Thoracic aorta (tissue), 2 donors: Measurements from ENCODE around the gene GIPC2. TPM values are rescaled to one million over a fixed set of nuclear protein-coding genes. Genes with fewer than 3 reads are reported as not detected.

Experiments
- ATAC-seq: fragments of 150-250 bp; one replicate; pipeline ENCODE4 v1.8.0; 2017; ENCODE audit warnings: low read depth; ENCODE audit not compliant: insufficient number of reproducible peaks, low FRiP score
- DNase-seq: peaks from one replicate; pipeline ENCODE4 v3.0.0-alpha.2; 2020; ENCODE audit warnings: low spot score
- H3K27ac ChIP-seq, 2 donors: fragments of 200-600 bp; sonication (generic); 1 replicate in 1 of 2; 2 replicates in 1 of 2; pipeline ENCODE4 v1.5.1; 2016; ENCODE audit warnings: mild to moderate bottlenecking in 2 of 2, moderate library complexity in 2 of 2
- H3K27me3 ChIP-seq: fragments of 200-600 bp; sonication (generic); replicated peaks from 2 replicates; pipeline ENCODE4 v1.6.0; 2016; ENCODE audit warnings: mild to moderate bottlenecking; ENCODE audit not compliant: insufficient read depth
- H3K36me3 ChIP-seq: fragments of 200-600 bp; sonication (generic); one replicate; pipeline ENCODE4 v1.5.1; 2016
- H3K4me1 ChIP-seq, 2 donors: fragments of 200-600 bp; sonication (generic); 1 replicate in 1 of 2; 2 replicates in 1 of 2; pipeline versions ENCODE4 v1.5.1 to v1.6.0; 2016; ENCODE audit warnings: low read depth in 2 of 2, mild to moderate bottlenecking in 1 of 2; ENCODE audit not compliant: control insufficient read depth in 1 of 2
- H3K4me3 ChIP-seq: fragments of 200-600 bp; sonication (generic); 2 replicates; pipeline ENCODE4 v1.5.1; 2016; ENCODE audit warnings: mild to moderate bottlenecking
- H3K9me3 ChIP-seq: fragments of 200-600 bp; sonication (generic); 2 replicates; pipeline ENCODE4 v1.5.1; 2016
- CTCF ChIP-seq: fragments of 200-600 bp; sonication (generic); IDR thresholded peaks from one replicate; pipeline ENCODE4 v1.5.1; 2019; ENCODE audit warnings: antibody characterized with exemption
- total RNA-seq, 2 donors: library from RNA; depleted of rRNA; stranded (reverse); fragments of >200 nt; gene quantifications; one replicate each; pipeline versions ENCODE4 v1.1.0 to v1.2.3, GENCODE V29; 2016

GIPC2 gene
- total RNA-seq, 2 donors from 2014 or later, result 1.6 to 3.2 TPM

- no peak for ATAC-seq
- no peak for TF ChIP-seq CTCF
- Histone ChIP-seq H3K9me3 (no peaks in the 10 kb centered on the region), H3K36me3 (no peaks in the 10 kb centered on the region), H3K4me3 (no peak overlapping the region), H3K27ac (no peak overlapping the region), H3K4me1 (peaks cover 12 to 18% of the 10 kb centered on the region in 2 donors), H3K27me3 (no peaks in the 10 kb centered on the region)
- DNase-seq, result no peak
These were observed 26.4 kb downstream of the GIPC2 start for GRCh38 chr1:78072216-78072615.

- H3K9me3 ChIP-seq, result no peaks in the 10 kb centered on the region
- ATAC-seq, result no peak
- no peak for DNase-seq
- H3K4me1 ChIP-seq, result peaks cover 12 to 21% of the 10 kb centered on the region in 2 donors
- H3K27ac ChIP-seq, result no peak overlapping the region
- no peaks in the 10 kb centered on the region for H3K27me3 ChIP-seq
- H3K36me3 ChIP-seq, result no peaks in the 10 kb centered on the region
- no peak for TF ChIP-seq CTCF
- no peak overlapping the region for H3K4me3 ChIP-seq
These were observed 27.7 kb downstream of the GIPC2 start for GRCh38 chr1:78073441-78073840.

GRCh38 chr1:78075621-78076020 lies 29.9 kb downstream of the GIPC2 start:
- TF ChIP-seq CTCF, result no peak
- ATAC-seq, result no peak
- H3K9me3 ChIP-seq, result no peaks in the 10 kb centered on the region
- H3K27ac ChIP-seq, result no peak overlapping the region
- no peak for DNase-seq
- H3K4me3 ChIP-seq, result no peak overlapping the region
- H3K4me1 ChIP-seq, result peaks cover 12 to 28% of the 10 kb centered on the region in 2 donors
- no peaks in the 10 kb centered on the region for H3K36me3 ChIP-seq
- H3K27me3 ChIP-seq, result no peaks in the 10 kb centered on the region

DNA sequence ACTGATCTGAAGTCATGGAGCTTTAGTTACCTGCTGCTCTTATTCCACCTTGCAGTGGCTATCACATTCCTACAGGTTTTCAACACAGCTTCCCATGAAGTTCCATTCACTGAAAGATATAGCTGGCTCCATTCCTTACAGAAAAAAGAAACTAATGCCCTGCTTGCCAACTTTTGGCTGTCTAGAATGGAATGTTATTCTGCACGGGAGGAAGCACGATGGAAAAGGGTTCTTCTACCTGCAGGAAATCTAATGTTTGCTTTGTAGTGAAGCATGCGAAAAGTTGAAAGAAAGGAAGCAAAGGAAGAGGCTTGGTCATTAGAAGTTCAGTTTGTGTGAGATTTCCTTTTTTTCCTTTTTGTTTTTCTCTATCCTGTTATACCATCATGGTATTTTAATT lies 32.6 kb downstream of the GIPC2 start:
- Histone ChIP-seq H3K27me3 (no peaks in the 10 kb centered on the region), H3K36me3 (no peaks in the 10 kb centered on the region), H3K27ac (peak overlapping the region in 1 of 2 donors; percentile 7), H3K9me3 (no peaks in the 10 kb centered on the region), H3K4me1 (peaks cover 21 to 38% of the 10 kb centered on the region in 2 donors), H3K4me3 (peak overlapping the region; percentile 26)
- ATAC-seq, result no peak
- no peak for TF ChIP-seq CTCF
- DNase-seq, result no peak

GRCh38 chr1:78079580-78079979 lies 33.8 kb downstream of the GIPC2 start:
- Histone ChIP-seq H3K36me3 (no peaks in the 10 kb centered on the region), H3K4me3 (no peak overlapping the region), H3K4me1 (peaks cover 21 to 38% of the 10 kb centered on the region in 2 donors), H3K27me3 (no peaks in the 10 kb centered on the region), H3K9me3 (no peaks in the 10 kb centered on the region), H3K27ac (peak overlapping the region; percentile 21 to 57)
- DNase-seq, result no peak
- ATAC-seq, result no peak
- TF ChIP-seq CTCF, result no peak
